IMR-90 (cell line): ENCODE measurements around the gene CRY2. TPM values are rescaled to one million over a fixed set of nuclear protein-coding genes. Genes with fewer than 3 reads are reported as not detected.

Experiments used
- ATAC-seq: fragments of 200-7000 bp; cut with Tn5 transposase; 2 replicates; pipeline ENCODE4 v1.9.1; 2020; ENCODE audit warnings: low read depth, mild to moderate bottlenecking, moderate library complexity
- BruUV-seq: library from RNA; stranded (reverse); fragments of 400-500 nt; replicated peaks from 2 replicates; lab custom pipeline; 2021; lab: Mats Ljungman, UMichigan
- CTCF ChIA-PET: fragments of 300-600 bp; formaldehyde crosslinking; extraction: SDS; loops from one replicate; lab custom pipeline; 2021; ENCODE audit warnings: antibody characterized with exemption; lab: Yijun Ruan, JAX
- POLR2A ChIA-PET: fragments of 300-600 bp; sonication (Branson Sonifier 250); formaldehyde crosslinking; loops from one replicate; lab custom pipeline; 2022; ENCODE audit warnings: antibody characterized with exemption; ENCODE audit not compliant: unreplicated experiment; lab: Charles Lee
- DNase-seq: peaks from one replicate; pipeline ENCODE4 v3.0.0; 2013
- H2AFZ ChIP-seq: replicated peaks from 2 replicates; pipeline ENCODE3; 2013; ENCODE audit warnings: low read length, mild to moderate bottlenecking; ENCODE audit not compliant: poor library complexity
- H2AK5ac ChIP-seq: 2 replicates; pipeline ENCODE4 v1.6.1; 2013; ENCODE audit warnings: low read depth, low read length, inconsistent platforms
- H2AK9ac ChIP-seq: replicated peaks from 2 replicates; pipeline ENCODE3; 2013; ENCODE audit warnings: mild to moderate bottlenecking, low read depth, low read length, moderate library complexity; ENCODE audit not compliant: poor library complexity
- H2BK120ac ChIP-seq: 2 replicates; pipeline ENCODE4 v1.6.1; 2013; ENCODE audit warnings: low read depth, low read length, inconsistent platforms
- H2BK15ac ChIP-seq: 3 replicates; pipeline ENCODE4 v1.6.1; 2013; ENCODE audit warnings: low read depth, low read length, inconsistent platforms
- H2BK20ac ChIP-seq: 2 replicates; pipeline ENCODE4 v1.6.1; 2013; ENCODE audit warnings: low read depth, mild to moderate bottlenecking, inconsistent platforms, low read length, moderate library complexity
- H2BK5ac ChIP-seq: 2 replicates; pipeline ENCODE4 v1.6.1; 2013; ENCODE audit warnings: mild to moderate bottlenecking, low read depth, low read length, inconsistent platforms; ENCODE audit not compliant: poor library complexity, severe bottlenecking
- H3K14ac ChIP-seq: replicated peaks from 2 replicates; pipeline ENCODE4 v1.6.1; 2013; ENCODE audit warnings: low read depth, low read length, inconsistent platforms
- H3K18ac ChIP-seq: 2 replicates; pipeline ENCODE4 v1.6.1; 2013; ENCODE audit warnings: low read depth, low read length, control low read depth
- H3K23ac ChIP-seq: 2 replicates; pipeline ENCODE4 v1.6.1; 2013; ENCODE audit warnings: low read depth, low read length, inconsistent platforms
- H3K27ac ChIP-seq: 2 replicates; pipeline ENCODE4 v1.5.1; 2013; ENCODE audit warnings: mild to moderate bottlenecking, control low read depth, low read length; ENCODE audit not compliant: insufficient read depth
- H3K27me3 ChIP-seq: 2 replicates; pipeline ENCODE4 v1.6.1; 2013; ENCODE audit warnings: low read length; ENCODE audit not compliant: control insufficient read depth, insufficient read depth
- H3K36me3 ChIP-seq: 2 replicates; pipeline ENCODE4 v1.6.1; 2013; ENCODE audit warnings: low read length, mixed read lengths; ENCODE audit not compliant: control insufficient read depth, insufficient read depth
- H3K4ac ChIP-seq: 2 replicates; pipeline ENCODE4 v1.6.1; 2013; ENCODE audit warnings: low read depth, low read length, inconsistent platforms
- H3K4me1 ChIP-seq: 2 replicates; pipeline ENCODE4 v1.6.1; 2013; ENCODE audit warnings: low read length, mixed read lengths; ENCODE audit not compliant: control insufficient read depth, insufficient read depth
- H3K4me2 ChIP-seq: 2 replicates; pipeline ENCODE4 v1.6.1; 2013; ENCODE audit warnings: low read depth, mild to moderate bottlenecking, control low read depth, low read length, moderate library complexity
- H3K4me3 ChIP-seq: 2 replicates; pipeline ENCODE4 v1.5.1; 2013; ENCODE audit warnings: low read depth, mild to moderate bottlenecking, control low read depth, low read length, moderate library complexity; ENCODE audit not compliant: insufficient read depth
- H3K56ac ChIP-seq: 2 replicates; pipeline ENCODE4 v1.6.1; 2013; ENCODE audit warnings: low read length, inconsistent platforms; ENCODE audit not compliant: insufficient read depth; ENCODE audit errors: extremely low read depth
- H3K79me1 ChIP-seq, 2 experiments: 2 replicates each; pipeline ENCODE4 v1.6.1; 2013; ENCODE audit warnings: low read length in 2 of 2, inconsistent platforms in 1 of 2, low read depth in 1 of 2
- H3K9ac ChIP-seq: 2 replicates; pipeline ENCODE4 v1.6.1; 2013; ENCODE audit warnings: low read depth, low read length, control low read depth
- H3K9me1 ChIP-seq: 2 replicates; pipeline ENCODE4 v1.6.1; 2013; ENCODE audit warnings: low read length, inconsistent platforms; ENCODE audit not compliant: insufficient read depth
- H3K9me3 ChIP-seq: 2 replicates; pipeline ENCODE4 v1.6.1; 2013; ENCODE audit warnings: low read length; ENCODE audit not compliant: control insufficient read depth, insufficient read depth
- H4K20me1 ChIP-seq: 2 replicates; pipeline ENCODE4 v1.6.1; 2013; ENCODE audit warnings: low read length, inconsistent platforms; ENCODE audit not compliant: insufficient read depth
- H4K5ac ChIP-seq: 2 replicates; pipeline ENCODE4 v1.6.1; 2013; ENCODE audit warnings: mild to moderate bottlenecking, low read depth, low read length, control low read depth
- H4K8ac ChIP-seq, 2 experiments: 2 replicates each; pipeline ENCODE4 v1.6.1; 2013; ENCODE audit warnings: low read depth in 2 of 2, low read length in 2 of 2, control low read depth in 1 of 2, inconsistent platforms in 1 of 2
- H4K91ac ChIP-seq: 2 replicates; pipeline ENCODE4 v1.6.1; 2013; ENCODE audit warnings: low read depth, low read length, inconsistent platforms; ENCODE audit not compliant: insufficient read depth
- BHLHE40 ChIP-seq: fragments of 150-350 bp; IDR thresholded peaks from 2 replicates; pipeline ENCODE4 v1.6.1; 2016; ENCODE audit warnings: mild to moderate bottlenecking, low read depth, low read length
- CEBPB ChIP-seq: IDR thresholded peaks from 2 replicates; pipeline ENCODE4 v1.6.1; 2012; ENCODE audit warnings: low read depth, low read length, improper control_type of control experiment
- CHD1 ChIP-seq: IDR thresholded peaks from 2 replicates; pipeline ENCODE4 v1.6.1; 2012; ENCODE audit warnings: low read depth, low read length, improper control_type of control experiment
- FOS ChIP-seq: fragments of 150-350 bp; IDR thresholded peaks from 2 replicates; pipeline ENCODE4 v1.6.1; 2016; ENCODE audit warnings: low read depth, low read length
- MAFK ChIP-seq: IDR thresholded peaks from 2 replicates; pipeline ENCODE4 v1.6.1; 2012; ENCODE audit warnings: low read depth, low read length, improper control_type of control experiment
- MAZ ChIP-seq: IDR thresholded peaks from 2 replicates; pipeline ENCODE4 v1.6.1; 2012; ENCODE audit warnings: low read depth, mild to moderate bottlenecking, low read length, improper control_type of control experiment, moderate library complexity, borderline replicate concordance
- MXI1 ChIP-seq: IDR thresholded peaks from 2 replicates; pipeline ENCODE4 v1.6.1; 2012; ENCODE audit warnings: low read depth, mild to moderate bottlenecking, low read length, moderate library complexity, borderline replicate concordance
- NFE2L2 ChIP-seq: fragments of 150-350 bp; IDR thresholded peaks from 2 replicates; pipeline ENCODE4 v1.6.1; 2016; ENCODE audit warnings: low read depth, mild to moderate bottlenecking, low read length
- POLR2A ChIP-seq: IDR thresholded peaks from 2 replicates; pipeline ENCODE4 v1.6.1; 2012; ENCODE audit warnings: mild to moderate bottlenecking, low read depth, low read length
- RAD21 ChIP-seq: IDR thresholded peaks from 2 replicates; pipeline ENCODE4 v1.6.1; 2012; ENCODE audit warnings: low read length, improper control_type of control experiment
- RCOR1 ChIP-seq: IDR thresholded peaks from 2 replicates; pipeline ENCODE4 v1.6.1; 2012; ENCODE audit warnings: mild to moderate bottlenecking, low read length, improper control_type of control experiment; ENCODE audit not compliant: insufficient replicate concordance
- RFX5 ChIP-seq: IDR thresholded peaks from 2 replicates; pipeline ENCODE4 v1.8.0; 2012; ENCODE audit warnings: low read depth, mild to moderate bottlenecking, low read length, moderate library complexity
- SMC3 ChIP-seq: fragments of 150-350 bp; IDR thresholded peaks from 2 replicates; pipeline ENCODE4 v1.6.1; 2016; ENCODE audit warnings: low read depth, mild to moderate bottlenecking, antibody characterized with exemption, low read length, moderate library complexity
- WGBS, 2 experiments: methylation state at CpG; one replicate each; pipeline versions ENCODE4 v1.1.5 to v1.1.7; 2013; ENCODE audit warnings: missing lambda C conversion rate in 2 of 2; ENCODE audit not compliant: insufficient read length in 1 of 2; ENCODE audit errors: extremely low coverage in 2 of 2; 5-methylcytosine and 5-hydroxymethylcytosine counted together
- dilution Hi-C: fragments of 300-500 bp; cut with HindIII; formaldehyde crosslinking; loops from one replicate; pipeline ENCODE4 v1.14.3; 2018; ENCODE audit warnings: low sequenced_read_pairs; ENCODE audit not compliant: unreplicated experiment
- in situ Hi-C: fragments of 300-500 bp; cut with MboI; formaldehyde crosslinking; loops from 3 replicates; pipeline ENCODE4 v1.14.3; 2019; ENCODE audit warnings: low sequenced_read_pairs, inconsistent platforms, mixed read lengths
- intact Hi-C: fragments of 100-400 bp; cut with micrococcal nuclease; formaldehyde crosslinking; loops from 2 replicates; pipeline ENCODE4 v1.10.0; 2022
- polyA plus RNA-seq, 3 experiments: library from polyadenylated mRNA; depleted of rRNA; stranded (reverse); fragments of >200 nt; gene quantifications; 2 replicates each; pipeline ENCODE4 v1.2.3, GENCODE V29; 2012; ENCODE audit warnings: low replicate concordance in 1 of 3
- total RNA-seq: library from RNA; depleted of rRNA; stranded (reverse); fragments of >200 nt; gene quantifications from 2 replicates; pipeline ENCODE4 v1.2.3, GENCODE V29; 2012
- TF ChIP-seq, protein P1 (sequence below): fragments of 150-350 bp; IDR thresholded peaks from 2 replicates; pipeline ENCODE4 v1.6.1; 2016; ENCODE audit warnings: low read depth, mild to moderate bottlenecking, low read length, moderate library complexity, borderline replicate concordance
- TF ChIP-seq, protein P2 (sequence below): conservative IDR thresholded peaks from 2 replicates; pipeline ENCODE4 v1.5.1; 2012; ENCODE audit warnings: mild to moderate bottlenecking, low read depth, low read length, improper control_type of control experiment
- TF ChIP-seq, protein P3 (sequence below): fragments of 150-350 bp; IDR thresholded peaks from 2 replicates; pipeline ENCODE4 v1.6.1; 2017; ENCODE audit warnings: mild to moderate bottlenecking, antibody characterized with exemption, low read length, low read depth

Gene CRY2
- total and polyA plus RNA-seq, 2 of the 4 experiments (the other 2 are of a cell fraction), result 12.2 to 13.1 TPM

DNA sequence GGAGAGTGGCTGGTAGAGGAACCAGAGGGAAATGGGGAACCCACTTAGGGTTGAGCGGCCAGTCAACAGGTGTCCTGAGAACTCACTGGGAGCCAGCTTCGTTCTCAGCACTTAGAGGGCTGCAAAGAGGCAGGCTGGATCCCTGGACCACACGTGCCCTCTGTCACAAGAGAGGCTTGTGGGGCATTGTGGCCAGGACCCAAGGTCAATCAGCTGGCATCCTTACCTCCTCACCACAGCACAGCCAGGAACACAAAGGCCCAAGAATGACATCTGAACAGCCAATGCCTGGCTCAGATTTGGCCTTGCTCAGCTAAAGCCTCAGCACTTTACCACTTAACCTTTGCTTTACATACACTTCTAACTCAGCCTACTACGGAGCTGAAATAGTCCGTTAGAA lies 45.6 kb downstream of the CRY2 start:
- H4K20me1 ChIP-seq, result peaks cover 3% of the 10 kb centered on the region
- H3K36me3 ChIP-seq, result no peaks in the 10 kb centered on the region
- H2AFZ ChIP-seq, result no peak overlapping the region
- H3K9me3 ChIP-seq, result no peaks in the 10 kb centered on the region
- H4K91ac ChIP-seq, result no peak overlapping the region
- no peaks in the 10 kb centered on the region; the same call in 1 of the 2 replicates for H3K9me1 ChIP-seq
- dilution Hi-C loops, result no loop called here
- ATAC-seq (no peak), DNase-seq (no peak)
- no peak overlapping the region for H3K18ac ChIP-seq
- H3K4me3 ChIP-seq, result no peak overlapping the region
- no peak overlapping the region for H3K56ac ChIP-seq
- in situ Hi-C loops, result no loop called here
- no peak overlapping the region for H2AK9ac ChIP-seq
- no peak overlapping the region for H3K4me2 ChIP-seq
- H2AK5ac ChIP-seq, result no peak overlapping the region
- H4K5ac ChIP-seq, result no peak overlapping the region
- TF ChIP-seq CHD1 (no peak), RFX5 (no peak), BHLHE40 (no peak), RAD21 (no peak), RCOR1 (no peak), FOS (no peak), NFE2L2 (no peak), MAFK (no peak), MXI1 (no peak), POLR2A (no peak), MAZ (no peak), CEBPB (no peak), SMC3 (no peak)
- TF ChIP-seq, protein P1, sequence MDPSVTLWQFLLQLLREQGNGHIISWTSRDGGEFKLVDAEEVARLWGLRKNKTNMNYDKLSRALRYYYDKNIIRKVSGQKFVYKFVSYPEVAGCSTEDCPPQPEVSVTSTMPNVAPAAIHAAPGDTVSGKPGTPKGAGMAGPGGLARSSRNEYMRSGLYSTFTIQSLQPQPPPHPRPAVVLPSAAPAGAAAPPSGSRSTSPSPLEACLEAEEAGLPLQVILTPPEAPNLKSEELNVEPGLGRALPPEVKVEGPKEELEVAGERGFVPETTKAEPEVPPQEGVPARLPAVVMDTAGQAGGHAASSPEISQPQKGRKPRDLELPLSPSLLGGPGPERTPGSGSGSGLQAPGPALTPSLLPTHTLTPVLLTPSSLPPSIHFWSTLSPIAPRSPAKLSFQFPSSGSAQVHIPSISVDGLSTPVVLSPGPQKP, result no peak
- TF ChIP-seq, protein P2, sequence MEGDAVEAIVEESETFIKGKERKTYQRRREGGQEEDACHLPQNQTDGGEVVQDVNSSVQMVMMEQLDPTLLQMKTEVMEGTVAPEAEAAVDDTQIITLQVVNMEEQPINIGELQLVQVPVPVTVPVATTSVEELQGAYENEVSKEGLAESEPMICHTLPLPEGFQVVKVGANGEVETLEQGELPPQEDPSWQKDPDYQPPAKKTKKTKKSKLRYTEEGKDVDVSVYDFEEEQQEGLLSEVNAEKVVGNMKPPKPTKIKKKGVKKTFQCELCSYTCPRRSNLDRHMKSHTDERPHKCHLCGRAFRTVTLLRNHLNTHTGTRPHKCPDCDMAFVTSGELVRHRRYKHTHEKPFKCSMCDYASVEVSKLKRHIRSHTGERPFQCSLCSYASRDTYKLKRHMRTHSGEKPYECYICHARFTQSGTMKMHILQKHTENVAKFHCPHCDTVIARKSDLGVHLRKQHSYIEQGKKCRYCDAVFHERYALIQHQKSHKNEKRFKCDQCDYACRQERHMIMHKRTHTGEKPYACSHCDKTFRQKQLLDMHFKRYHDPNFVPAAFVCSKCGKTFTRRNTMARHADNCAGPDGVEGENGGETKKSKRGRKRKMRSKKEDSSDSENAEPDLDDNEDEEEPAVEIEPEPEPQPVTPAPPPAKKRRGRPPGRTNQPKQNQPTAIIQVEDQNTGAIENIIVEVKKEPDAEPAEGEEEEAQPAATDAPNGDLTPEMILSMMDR, result no peak
- TF ChIP-seq, protein P3, sequence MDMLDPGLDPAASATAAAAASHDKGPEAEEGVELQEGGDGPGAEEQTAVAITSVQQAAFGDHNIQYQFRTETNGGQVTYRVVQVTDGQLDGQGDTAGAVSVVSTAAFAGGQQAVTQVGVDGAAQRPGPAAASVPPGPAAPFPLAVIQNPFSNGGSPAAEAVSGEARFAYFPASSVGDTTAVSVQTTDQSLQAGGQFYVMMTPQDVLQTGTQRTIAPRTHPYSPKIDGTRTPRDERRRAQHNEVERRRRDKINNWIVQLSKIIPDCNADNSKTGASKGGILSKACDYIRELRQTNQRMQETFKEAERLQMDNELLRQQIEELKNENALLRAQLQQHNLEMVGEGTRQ, result no peak
- no peak overlapping the region for H3K4ac ChIP-seq
- no peaks in the 10 kb centered on the region for H3K4me1 ChIP-seq
- H2BK120ac ChIP-seq, result no peak overlapping the region
- H2BK5ac ChIP-seq, result no peak overlapping the region
- no peaks in the 10 kb centered on the region for H3K79me1 ChIP-seq
- no peak overlapping the region for H3K9ac ChIP-seq
- no peak overlapping the region for H3K14ac ChIP-seq
- ChIA-PET POLR2A (no interaction called here), CTCF (no interaction called here)
- peaks cover 50% of the 10 kb centered on the region for H3K27me3 ChIP-seq
- intact Hi-C loops, result no loop called here
- WGBS, 2 experiments, result no CpG with 5 or more reads among the region's 5 CpGs
- H3K27ac ChIP-seq, result no peak overlapping the region
- no peak overlapping the region for H2BK20ac ChIP-seq
- no peak overlapping the region for H3K23ac ChIP-seq
- no peak overlapping the region for H2BK15ac ChIP-seq
- no TSS peak for BruUV-seq
- no peak overlapping the region for H4K8ac ChIP-seq
